Posterior vena cava (tissue), 2 donors: ENCODE data around the gene LARP6. TPM values are rescaled to one million over a fixed set of nuclear protein-coding genes. Genes with fewer than 3 reads are reported as not detected.

Experiments
- DNase-seq: peaks from one replicate; pipeline ENCODE4 v3.0.0-alpha.2; 2020; ENCODE audit warnings: low spot score
- intact Hi-C, 2 donors: fragments of 100-400 bp; cut with DNase I; formaldehyde crosslinking; loops; one replicate each; pipeline versions ENCODE4 v1.14.1 to v1.14.2; 2022 to 2023
- total RNA-seq, 2 donors: library from RNA; stranded (reverse); fragmentation: NEBNext Ultra II Directional; extraction: Animal tissue kit (Norgen Biotek cat#: 25700); gene quantifications; one replicate each; pipeline ENCODE4 v1.2.1, GENCODE V29; 2021
- donor health status: DM: yes; HTN: yes; CAD: no.
- donor health status: DM: yes; HTN: yes; CAD: no.

The LARP6 gene
- total RNA-seq, 2 donors from 2014 or later = 38.0 to 44.7 TPM

DNA sequence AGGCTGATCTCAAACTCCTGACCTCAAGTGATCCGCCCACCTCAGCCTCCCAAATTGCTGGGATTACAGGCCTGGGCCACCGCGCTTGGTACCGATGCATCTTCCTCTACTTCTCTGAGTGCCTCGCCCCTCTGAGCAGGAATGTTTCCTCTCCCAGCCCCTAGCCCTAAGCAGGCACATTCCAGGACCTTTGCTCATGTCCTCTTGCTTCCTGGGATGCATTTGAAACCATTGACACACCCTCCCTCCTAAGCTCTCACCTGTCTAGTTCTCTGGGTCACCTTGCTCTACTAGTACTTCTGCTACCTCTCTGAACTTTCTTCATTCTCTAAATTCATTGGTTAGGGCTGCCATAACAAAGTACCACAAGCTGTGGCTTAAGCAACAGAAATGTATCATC, 72.7 kb downstream of the LARP6 start:
- no peak for DNase-seq
- intact Hi-C loops = no loop called here

Other genes starting within 250 kb of the LARP6 start
- gene UACA, start 90.6 kb downstream of the LARP6 start, total RNA-seq = 100 to 1,000 TPM in 1 of 2 donors, 10 to 100 TPM in 1; 86.6 to 114 TPM
- gene THAP10, start 38.3 kb upstream of the LARP6 start, total RNA-seq = 1 to 10 TPM; 1.7 to 2.1 TPM
- gene LRRC49, start 38.7 kb upstream of the LARP6 start, total RNA-seq = 10 to 100 TPM in 1 of 2 donors, 1 to 10 TPM in 1; 9.7 to 10.2 TPM